HG02870 (cell line): ENCODE data around the gene MUC7.
"Not testable (repeated sequence)": the region's sequence is repeated elsewhere in the genome, so short reads cannot be mapped to it uniquely, and the experiment has no call there.

Source experiments
- ATAC-seq: cut with Tn5 transposase; IDR thresholded peaks from one replicate; pipeline ENCODE4 v1.9.1; 2021; ENCODE audit warnings: mild to moderate bottlenecking, moderate library complexity; ENCODE audit not compliant: unreplicated experiment

MUC7 gene

DNA sequence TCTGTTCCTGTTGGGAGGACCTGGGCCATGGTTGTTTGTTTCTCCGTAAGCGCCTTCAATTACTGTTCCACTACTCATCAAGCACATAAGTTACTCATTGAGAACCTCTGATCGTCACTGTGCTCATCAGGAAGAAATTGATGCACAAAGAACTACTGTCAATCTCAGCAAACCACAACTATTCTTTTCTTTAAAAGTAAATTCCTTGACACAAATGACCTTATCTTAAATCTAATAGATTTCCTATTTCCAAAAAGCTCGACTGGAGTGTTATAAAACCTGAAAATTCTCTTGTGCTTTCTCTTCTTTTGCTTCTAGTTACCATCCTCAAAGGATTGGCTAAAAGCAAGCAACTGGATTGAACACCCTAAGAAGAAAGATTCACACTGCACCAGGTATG lies at the start of gene MUC7:
MUC7 (plus strand) TSS at position 301 of the 400 bp plus-strand sequence. CDS start 1,825 bp downstream, outside the sequence.
- no peak for ATAC-seq

DNA sequence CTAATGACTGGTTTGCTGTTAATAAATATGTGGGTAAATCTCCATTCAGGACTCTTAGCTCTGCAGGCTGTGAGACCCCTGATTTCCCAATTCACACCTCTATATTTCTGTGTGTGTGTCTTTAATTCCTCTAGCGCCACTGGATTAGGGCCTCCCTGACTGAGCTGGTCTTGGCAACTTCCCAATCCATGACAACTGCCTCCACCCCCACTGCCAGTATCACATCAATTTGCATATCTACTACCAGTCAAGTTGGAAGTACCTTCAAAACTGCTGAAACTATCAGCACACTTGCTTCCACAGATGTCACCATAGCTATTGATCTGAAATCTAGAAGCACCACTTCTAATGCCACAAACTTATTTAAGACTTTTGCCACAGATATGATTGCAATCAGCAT lies 46.7 kb upstream of the MUC7 start:
- ATAC-seq: no peak

DNA sequence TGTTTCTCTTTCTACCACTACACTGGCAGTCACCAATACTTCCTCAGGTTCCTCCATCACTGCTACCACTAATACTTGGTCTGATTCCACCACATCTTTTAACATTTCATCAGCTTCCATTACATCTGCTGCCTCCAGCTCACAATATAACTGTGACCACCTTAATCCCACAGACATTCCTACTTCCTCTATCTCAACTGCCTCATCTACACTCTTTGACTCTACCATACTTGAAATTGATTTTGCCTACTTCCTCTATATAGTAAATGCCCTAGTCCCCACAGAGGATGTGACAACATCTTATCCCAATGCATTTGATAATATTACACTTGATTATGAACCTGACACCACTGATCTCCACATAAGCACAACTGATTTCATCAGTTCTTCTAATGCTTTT lies 45.2 kb upstream of the MUC7 start:
- ATAC-seq: no peak

DNA sequence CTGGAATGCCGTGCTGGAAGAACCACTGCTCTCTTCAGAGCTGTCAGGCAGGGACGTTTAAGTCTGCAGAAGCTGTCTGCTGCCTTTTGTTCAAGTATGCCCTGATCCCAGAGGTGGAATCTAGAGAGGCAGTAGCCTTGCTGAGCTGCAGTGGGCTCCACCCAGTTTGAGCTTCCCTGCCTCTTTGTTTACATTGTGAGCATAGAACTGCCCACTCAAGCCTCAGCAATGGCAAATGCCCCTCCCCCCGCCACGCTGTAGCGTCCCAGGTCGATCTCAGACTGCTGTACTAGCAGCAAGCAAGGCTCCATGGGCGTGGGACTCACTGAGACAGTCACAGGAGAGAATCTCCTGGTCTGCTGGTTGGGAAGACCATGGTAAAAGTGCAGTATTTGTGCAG lies 34.8 kb upstream of the MUC7 start:
- no peak for ATAC-seq

DNA sequence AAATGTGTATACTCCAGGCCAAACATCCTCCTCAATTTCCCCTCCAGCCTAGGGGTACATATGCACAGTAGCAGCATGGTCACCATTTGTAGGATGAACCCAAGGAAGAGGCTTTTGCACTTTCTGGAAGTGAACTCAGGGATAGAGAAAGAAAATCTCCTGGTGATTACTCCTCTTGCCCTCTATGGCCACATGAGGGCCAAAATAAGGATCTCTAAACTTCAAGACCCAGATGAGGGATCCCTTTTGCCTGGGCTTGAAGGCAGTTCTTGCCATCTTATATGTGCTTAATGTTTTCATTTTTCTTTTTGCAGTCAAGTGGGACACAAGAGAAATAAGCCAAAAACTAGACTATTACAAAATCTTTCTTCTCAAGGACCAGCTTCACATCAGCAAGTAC lies 29.5 kb upstream of the MUC7 start:
- no peak for ATAC-seq

DNA sequence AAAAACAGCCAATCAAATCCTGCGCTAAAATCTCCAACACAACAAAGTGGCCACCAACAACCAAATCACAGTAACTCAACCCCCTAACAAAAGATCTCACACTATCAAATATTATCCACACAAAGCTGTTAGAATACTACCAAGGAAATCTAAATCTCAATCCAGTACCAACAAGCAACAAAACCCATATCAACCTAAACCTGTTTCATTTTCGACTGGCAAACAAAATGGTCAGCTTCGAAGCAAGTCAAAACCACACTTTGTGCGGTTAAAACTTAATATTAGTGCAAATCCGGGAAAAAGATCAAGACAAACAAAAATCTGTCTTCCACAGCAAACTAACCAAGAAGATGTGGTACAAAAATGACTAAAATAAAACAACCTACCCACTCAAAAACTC lies 28.7 kb upstream of the MUC7 start:
- no peak for ATAC-seq

DNA sequence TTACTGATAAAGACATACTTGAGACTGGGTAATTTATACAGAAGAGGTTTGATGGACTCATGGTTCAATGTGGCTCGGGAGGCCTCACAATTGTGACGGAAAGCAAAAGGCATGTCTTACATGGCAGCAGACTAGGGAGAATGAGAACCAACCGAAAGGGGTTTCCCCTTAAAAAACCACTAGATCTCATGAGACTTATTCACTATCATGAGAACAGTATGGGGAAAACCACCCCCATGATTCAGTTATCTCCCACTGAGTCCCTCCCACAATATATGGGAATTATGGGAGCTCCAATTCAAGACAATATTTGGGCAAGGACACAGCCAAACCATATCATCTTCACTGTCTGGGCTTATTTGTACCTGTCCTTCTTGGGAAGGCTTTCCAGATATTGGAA lies 22.8 kb upstream of the MUC7 start:
- ATAC-seq: peak; percentile 96

DNA sequence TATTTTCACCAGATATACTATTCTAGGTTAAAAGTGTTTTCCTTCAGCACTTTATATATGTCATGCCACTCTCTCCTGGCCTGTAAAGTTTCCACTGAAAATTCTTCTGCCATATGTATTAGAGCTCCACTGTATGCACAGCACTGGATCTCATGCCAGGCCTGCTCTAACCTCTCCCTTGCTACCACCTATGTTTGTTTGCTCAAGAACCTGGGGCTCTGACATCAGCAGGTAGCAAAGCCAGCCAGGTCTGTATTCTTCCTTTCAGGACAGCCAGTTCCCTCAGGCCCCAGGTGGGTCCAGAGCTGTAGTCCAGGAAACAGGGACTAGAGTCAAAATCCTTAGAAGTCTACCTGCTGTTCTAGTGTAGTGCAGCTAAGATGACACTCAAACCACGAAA lies 19.1 kb upstream of the MUC7 start:
- ATAC-seq: no peak

DNA sequence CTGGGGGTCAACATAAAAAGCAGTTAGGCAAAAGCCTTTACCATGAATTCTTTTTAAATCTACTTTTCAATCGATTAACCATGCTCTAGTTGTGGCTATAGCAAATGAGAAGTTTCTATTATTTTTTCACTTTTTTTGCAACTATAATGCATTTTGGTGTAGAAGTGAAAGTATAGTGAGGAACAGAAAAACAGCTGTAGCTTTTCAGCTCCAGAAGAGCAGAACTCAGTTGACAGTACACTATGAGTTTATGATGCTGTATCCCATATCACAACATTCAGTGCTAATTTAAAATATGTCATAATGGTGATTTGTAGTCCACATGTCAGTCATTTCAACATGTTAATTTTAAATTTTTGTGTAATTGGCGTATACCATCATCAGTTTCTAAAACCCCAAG lies 8.7 kb upstream of the MUC7 start:
- ATAC-seq: peak; percentile 92

DNA sequence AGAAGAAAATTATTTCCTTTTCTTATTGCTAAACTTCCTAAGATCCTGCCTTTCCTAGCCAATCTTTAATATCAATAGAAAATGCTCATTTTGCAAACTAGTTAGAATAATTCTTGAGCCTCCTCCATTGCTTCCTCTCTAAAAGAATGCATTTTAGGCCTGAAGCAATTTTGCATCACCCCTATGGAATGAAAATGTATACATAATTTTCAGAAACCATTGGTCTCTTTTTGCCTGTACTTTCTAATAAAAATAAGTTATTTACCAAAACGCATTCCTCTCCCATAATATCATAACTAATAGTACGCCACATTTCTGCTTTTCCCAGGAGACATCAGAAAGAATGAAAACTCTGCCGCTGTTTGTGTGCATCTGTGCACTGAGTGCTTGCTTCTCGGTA lies 1.7 kb downstream of the MUC7 start:
- ATAC-seq: no peak

DNA sequence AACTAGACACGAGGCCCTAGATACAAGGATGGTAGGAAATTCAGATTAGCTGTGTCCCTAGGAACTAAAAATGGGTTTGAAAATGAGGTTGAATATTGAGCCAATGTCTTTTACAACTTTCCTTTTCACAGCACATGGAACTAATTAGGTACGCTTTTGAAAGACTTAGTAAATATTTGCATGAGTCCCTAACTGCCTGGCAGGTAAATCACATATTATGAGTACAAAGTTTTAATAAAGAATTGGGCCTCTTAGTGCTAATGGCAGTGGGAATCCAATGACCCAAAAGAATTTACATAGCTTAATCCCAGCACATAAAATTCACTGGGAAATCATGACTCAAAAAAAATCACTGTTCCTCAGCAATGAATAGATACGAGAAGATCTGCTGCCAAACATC lies 16.8 kb downstream of the MUC7 start:
- ATAC-seq: no peak

DNA sequence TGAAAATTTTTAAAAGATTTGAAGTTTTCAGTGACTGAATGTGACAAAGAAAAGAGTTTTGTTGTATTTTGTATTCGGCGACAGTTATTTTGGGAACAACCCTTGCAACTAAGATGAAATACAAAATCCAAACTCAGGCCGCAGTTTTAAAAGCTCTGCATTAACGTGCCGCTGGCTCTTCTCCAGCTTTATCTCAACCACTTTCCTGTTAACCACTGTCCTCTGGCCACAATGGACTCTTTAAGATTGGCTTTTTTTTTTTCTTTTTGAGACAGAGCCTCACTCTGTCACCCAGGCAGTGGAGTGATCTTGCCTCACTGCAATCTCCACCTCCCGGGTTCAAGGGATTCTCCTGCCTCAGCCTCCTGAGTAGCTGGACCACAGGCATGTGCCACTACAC lies 24.2 kb downstream of the MUC7 start:
- no peak for ATAC-seq

DNA sequence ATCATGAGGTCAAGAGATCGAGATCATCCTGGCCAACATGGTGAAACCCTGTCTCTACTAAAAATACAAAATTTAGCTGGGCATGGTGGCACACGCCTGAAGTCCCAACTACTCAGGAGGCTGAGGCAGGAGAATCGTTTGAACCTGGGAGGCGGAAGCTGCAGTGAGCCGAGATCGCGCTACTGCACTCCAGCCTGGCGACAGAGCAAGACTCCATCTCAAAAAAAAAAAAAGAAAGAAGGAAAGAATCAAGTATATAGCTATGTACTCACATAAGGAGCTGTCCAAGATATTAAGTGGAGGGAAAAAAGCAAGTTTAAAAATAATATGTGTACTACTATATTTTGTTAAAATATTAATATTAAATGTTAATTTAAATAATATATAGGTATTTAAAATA lies 29.8 kb downstream of the MUC7 start:
- not testable (repeated sequence) for ATAC-seq

DNA sequence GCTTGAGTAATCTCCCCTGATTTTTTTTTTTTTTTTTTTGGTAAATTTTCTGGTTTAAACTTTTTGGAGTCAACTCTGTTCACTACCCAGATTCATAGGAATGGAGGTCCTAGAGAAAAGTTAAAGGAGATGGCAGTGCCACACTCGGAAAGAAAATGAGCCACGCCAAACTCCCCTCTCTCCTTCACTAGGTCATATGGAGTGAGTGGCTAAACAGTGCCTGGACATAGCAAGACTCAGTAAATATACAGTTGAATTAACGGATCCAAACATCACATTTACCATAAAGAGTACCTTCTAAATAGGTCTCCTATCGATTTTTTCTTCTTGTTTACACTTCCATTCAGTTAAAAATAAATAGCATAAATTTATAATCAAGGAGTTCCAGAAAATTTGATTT lies 32.7 kb downstream of the MUC7 start:
- no peak for ATAC-seq

DNA sequence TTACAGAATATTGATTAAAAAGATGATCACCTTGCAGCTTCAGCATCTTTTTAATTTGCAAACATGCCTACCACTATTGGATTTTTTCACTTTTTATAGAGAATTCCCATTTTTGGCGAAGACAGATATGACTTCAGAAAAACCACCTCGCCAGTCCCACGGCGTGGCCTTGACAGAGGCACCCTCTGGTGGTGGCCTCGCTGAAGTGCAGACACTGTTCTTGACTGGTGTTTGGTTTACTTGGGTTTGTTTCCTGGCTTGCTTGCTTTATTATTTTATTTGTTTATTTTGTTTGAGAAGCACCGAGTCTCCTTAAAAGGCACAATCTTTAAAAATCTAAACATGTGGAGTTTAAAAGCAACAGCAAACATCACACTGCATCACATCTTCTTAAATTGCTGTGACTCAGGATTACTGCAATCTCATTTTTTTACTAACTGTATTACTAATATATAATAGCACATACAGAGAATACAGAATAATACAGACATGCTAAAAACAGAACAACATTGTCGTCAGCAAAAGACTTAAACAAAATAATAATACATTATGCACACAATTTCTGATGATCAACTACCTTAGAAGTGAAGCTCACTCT lies 33.3 kb downstream of the MUC7 start:
- peak; percentile 94 for ATAC-seq

DNA sequence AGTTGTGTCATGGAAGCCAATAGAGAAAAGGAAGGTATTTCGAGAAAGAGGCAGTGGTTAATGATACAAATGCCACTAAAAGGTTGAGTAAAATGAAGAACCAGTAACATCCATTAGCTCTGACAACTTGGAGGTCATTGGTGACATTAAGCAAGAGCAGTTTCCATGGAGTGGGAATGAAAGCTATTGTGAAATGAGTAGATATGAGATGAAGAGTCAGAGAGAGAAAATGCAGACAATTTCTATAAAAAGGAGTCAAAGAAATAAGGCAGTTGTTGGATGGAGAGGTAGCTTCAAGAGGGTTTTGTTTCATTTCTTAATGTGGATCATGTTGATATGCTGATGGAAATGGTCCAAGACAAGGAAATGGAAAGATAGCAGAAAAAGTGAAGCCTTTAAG lies 36.8 kb downstream of the MUC7 start:
- ATAC-seq: no peak

DNA sequence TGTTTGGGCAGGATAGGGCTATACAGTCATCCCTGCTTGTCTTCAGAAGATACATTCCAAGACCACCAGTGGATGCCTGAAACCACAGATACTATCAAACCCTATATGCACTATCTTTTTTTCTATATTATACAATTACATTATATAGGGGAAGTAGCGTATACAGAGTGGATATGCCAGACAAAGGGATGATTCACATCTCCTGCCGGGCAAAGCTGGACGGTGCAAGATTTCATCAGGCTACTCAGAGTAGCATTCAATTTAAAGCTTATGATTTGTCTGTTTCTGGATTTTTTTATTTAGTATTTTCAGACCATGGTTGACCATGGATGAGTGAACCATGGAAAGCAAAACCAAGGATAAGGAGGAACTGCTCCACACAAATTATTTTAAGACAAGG lies 39.4 kb downstream of the MUC7 start:
- ATAC-seq: no peak

DNA sequence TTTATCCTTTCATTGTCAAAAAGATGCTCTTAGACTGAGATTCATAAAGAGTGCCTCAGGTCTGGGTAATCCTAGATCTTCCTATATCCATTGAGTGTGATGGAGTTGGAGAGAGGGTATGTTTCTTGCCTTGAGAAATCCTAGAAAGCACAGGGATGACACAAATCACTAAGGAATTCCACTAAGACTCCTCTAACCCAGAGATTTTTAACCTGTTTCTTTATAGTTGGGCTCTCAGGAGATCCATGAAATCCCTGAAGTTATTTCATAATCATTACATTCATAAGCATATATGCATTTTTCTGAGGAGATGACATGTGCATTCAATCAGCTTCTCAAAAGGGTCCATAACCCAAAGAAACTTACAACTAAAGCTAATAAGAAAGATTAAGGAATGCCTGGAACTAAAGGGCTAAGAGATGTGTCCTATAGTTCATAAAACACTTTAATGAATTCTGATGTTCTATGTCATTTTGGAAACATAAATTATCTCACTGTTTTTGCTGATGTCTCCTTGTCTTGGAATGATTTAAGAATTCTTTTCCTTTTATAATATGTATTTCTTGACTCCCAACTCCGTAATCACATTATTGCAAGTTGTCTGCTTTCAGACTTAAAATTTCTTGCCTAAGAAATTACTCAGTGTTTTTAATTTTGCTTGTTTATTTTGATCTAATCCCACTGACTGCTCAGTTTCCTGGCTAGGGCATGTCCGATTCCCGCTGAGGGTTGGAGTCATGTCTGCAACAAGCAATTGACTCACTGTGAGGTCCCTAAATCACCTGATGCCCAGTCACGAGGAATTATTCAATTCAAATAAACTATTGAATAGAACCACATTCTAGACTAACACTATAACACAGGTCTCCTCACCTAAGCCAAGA lies 43.6 kb downstream of the MUC7 start:
- no peak for ATAC-seq

DNA sequence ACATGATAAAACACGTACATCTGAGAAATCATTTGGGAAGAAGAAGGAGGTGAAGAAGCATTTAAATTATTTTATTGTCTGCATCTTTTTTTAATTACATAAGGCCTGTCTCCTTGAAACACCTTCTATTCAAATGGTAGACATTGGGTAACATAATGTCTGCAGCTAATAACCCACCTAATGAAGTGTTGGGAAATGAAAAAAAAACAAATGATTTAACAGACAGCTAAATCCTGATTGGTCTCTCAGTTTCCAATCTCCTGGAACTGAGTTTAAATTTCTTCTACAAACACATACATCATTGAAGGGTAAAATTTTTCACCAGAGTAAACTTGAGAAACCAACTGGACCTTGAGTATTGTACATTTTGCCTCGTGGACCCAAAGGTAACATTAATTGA lies 46.3 kb downstream of the MUC7 start, which contains the start of gene AMTN:
AMTN (plus strand) TSS at position 301 of the 400 bp plus-strand sequence. CDS start 209 bp downstream, outside the sequence.
- no peak for ATAC-seq

DNA sequence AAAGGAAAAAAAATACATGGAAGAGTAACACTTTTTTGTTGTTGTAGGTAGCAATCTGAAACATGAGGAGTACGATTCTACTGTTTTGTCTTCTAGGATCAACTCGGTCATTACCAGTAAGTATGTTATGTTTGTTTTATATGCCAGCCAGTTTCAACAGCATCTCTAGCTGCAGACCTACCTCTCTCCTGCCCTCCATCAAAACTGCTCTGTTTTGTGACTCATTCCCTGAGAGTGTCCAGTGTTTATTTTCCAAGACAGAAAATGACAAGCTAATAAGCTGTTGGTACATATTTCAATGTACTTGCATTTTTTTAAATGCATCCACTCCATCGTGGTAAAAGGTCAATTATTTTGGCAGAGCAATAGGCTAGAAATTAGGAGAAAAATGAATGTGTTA lies 46.7 kb downstream of the MUC7 start:
- ATAC-seq: no peak

DNA sequence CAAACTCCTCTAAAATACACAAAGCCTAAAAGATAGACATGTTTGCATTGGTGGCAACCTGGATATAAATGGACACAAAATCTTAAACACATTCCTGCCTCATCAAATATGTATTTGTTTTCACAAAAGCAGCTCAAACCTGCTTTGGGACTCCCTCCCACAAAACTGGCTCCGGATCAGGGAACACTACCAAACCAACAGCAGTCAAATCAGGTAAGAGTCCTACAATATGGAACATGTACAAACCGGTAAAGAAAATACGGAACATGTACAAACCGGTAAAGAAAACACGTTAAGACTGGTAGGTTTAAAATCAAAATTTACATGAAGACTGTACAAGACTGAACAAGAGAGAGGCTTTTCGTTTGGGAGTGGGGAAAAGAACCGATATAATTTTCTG lies 50.6 kb downstream of the MUC7 start:
- ATAC-seq: no peak

DNA sequence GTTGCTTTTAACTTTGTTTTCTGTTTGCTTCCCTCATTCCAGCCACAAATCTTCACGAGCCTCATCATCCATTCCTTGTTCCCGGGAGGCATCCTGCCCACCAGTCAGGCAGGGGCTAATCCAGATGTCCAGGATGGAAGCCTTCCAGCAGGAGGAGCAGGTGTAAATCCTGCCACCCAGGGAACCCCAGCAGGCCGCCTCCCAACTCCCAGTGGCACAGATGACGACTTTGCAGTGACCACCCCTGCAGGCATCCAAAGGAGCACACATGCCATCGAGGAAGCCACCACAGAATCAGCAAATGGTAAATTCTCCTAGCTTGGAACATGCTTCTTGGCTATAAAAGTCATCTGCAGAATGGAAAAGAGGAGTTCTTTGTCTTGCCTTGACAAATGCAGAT lies 59.0 kb downstream of the MUC7 start:
- no peak for ATAC-seq
